ENCODE measurements around the gene SPSB2.

DNA sequence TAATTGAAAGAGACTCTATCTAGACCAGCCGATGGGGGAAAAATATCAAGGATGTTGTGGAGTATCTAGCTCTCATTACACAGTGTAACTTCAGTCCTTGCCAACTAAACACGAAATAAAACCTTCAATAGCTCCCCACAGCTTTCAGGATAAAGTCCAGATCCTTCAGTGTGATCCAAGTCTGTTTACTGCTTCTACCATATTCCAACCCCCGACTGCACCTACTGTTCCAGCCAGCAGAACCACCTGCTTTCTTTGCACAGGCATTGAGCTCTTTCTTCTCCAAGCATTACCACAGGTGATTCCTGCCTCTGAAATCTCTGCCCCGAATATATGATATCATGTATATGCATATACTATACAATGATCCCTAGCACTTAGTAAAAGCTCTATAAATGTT lies 29.3 kb upstream of the SPSB2 start:
- TF ChIP-seq CTCF (IDR thresholded peaks at IDR 0.05) (no peak), EP300 (IDR thresholded peaks at IDR 0.05) (no peak), POLR2A (IDR thresholded peaks at IDR 0.05) (no peak)
